ENCODE results near the gene HIVEP1. TPM values are rescaled to one million over a fixed set of nuclear protein-coding genes. Genes with fewer than 3 reads are reported as not detected.

The HIVEP1 gene
- total RNA-seq, 1 donor from 2014 or later: 45.4 TPM

- TF ChIP-seq, protein P1, sequence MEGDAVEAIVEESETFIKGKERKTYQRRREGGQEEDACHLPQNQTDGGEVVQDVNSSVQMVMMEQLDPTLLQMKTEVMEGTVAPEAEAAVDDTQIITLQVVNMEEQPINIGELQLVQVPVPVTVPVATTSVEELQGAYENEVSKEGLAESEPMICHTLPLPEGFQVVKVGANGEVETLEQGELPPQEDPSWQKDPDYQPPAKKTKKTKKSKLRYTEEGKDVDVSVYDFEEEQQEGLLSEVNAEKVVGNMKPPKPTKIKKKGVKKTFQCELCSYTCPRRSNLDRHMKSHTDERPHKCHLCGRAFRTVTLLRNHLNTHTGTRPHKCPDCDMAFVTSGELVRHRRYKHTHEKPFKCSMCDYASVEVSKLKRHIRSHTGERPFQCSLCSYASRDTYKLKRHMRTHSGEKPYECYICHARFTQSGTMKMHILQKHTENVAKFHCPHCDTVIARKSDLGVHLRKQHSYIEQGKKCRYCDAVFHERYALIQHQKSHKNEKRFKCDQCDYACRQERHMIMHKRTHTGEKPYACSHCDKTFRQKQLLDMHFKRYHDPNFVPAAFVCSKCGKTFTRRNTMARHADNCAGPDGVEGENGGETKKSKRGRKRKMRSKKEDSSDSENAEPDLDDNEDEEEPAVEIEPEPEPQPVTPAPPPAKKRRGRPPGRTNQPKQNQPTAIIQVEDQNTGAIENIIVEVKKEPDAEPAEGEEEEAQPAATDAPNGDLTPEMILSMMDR (IDR thresholded peaks at IDR 0.05; ENCODE audit: insufficient read depth, low read length, poor library complexity, severe bottlenecking): no peak
- Histone ChIP-seq H3K36me3 (ENCODE audit: control insufficient read depth, insufficient read depth, low read length) (no peaks in the 10 kb centered on the region), H3K4me3 (ENCODE audit: low read depth, low read length) (no peak overlapping the region), H3K27me3 (ENCODE audit: control insufficient read depth, insufficient read depth, low read length) (no peaks in the 10 kb centered on the region)
- DNase-seq (ENCODE audit: low read depth): no peak
Measured at GRCh38 chr6:12034349-12034748, 22.2 kb downstream of the HIVEP1 start.

DNA sequence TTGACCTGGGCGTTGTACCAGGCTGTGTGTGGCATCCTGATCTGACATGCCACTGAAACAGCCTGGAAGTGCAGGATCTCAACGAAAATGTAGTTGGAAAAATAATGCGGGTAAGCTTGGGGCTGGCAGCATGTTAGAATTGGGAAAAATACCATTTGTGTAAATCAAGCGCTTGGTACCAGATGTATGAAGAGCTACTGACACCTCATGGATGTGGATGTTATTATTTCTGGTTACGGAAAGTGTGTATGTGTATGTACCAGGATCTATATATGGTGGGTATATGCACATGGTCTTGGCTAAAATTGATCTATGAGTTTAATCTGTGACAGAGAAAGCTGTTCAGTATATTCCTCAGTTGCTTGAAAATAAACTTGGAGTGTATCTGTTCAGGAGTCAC is 22.7 kb downstream of the HIVEP1 start:
- H3K4me3 ChIP-seq (ENCODE audit: low read depth, low read length): no peak overlapping the region
- DNase-seq (ENCODE audit: low read depth): no peak
- TF ChIP-seq, protein P1 (IDR thresholded peaks at IDR 0.05; ENCODE audit: insufficient read depth, low read length, poor library complexity, severe bottlenecking): no peak

GRCh38 chr6:12036766-12037165 is 24.7 kb downstream of the HIVEP1 start:
- TF ChIP-seq, protein P1 (IDR thresholded peaks at IDR 0.05; ENCODE audit: insufficient read depth, low read length, poor library complexity, severe bottlenecking): no peak
- no peaks in the 10 kb centered on the region for H3K36me3 ChIP-seq (ENCODE audit: control insufficient read depth, insufficient read depth, low read length)
- H3K27me3 ChIP-seq (ENCODE audit: control insufficient read depth, insufficient read depth, low read length): no peaks in the 10 kb centered on the region
- DNase-seq (ENCODE audit: low read depth): no peak
- no peak overlapping the region for H3K4me3 ChIP-seq (ENCODE audit: low read depth, low read length)

More for the DNA sequence above, 22.7 kb downstream of the HIVEP1 start:
- H3K36me3 ChIP-seq (ENCODE audit: control insufficient read depth, insufficient read depth, low read length): no peaks in the 10 kb centered on the region
- H3K27me3 ChIP-seq (ENCODE audit: control insufficient read depth, insufficient read depth, low read length): no peaks in the 10 kb centered on the region

DNA sequence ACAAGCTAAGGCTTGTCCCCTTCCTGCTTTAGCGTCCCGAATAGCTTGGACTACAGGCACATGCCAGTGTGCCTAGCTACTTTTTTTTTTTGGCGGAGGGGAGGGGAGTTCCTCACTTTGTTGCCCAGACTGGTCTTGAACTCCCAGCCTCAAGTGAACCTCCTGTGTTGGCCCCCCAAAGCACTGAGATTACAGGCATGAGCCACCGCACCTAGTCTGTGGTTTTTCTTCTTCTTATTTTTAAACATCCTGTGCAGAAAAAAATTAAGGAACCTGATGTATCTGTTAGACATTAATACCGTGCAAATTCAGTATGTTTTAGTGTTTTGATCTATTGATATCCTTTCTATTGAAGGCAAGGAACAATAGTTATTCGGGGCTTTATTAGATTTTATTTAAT is 25.7 kb downstream of the HIVEP1 start:
- Histone ChIP-seq H3K27me3 (ENCODE audit: control insufficient read depth, insufficient read depth, low read length) (no peaks in the 10 kb centered on the region), H3K4me3 (ENCODE audit: low read depth, low read length) (no peak overlapping the region), H3K36me3 (ENCODE audit: control insufficient read depth, insufficient read depth, low read length) (no peaks in the 10 kb centered on the region)
- TF ChIP-seq, protein P1 (IDR thresholded peaks at IDR 0.05; ENCODE audit: insufficient read depth, low read length, poor library complexity, severe bottlenecking): no peak
- no peak for DNase-seq (ENCODE audit: low read depth)

GRCh38 chr6:12039540-12040459 is 27.7 kb downstream of the HIVEP1 start:
- DNase-seq (ENCODE audit: low read depth): no peak
- no peak overlapping the region for H3K4me3 ChIP-seq (ENCODE audit: low read depth, low read length)
- TF ChIP-seq, protein P1 (IDR thresholded peaks at IDR 0.05; ENCODE audit: insufficient read depth, low read length, poor library complexity, severe bottlenecking): no peak
- H3K36me3 ChIP-seq (ENCODE audit: control insufficient read depth, insufficient read depth, low read length): no peaks in the 10 kb centered on the region
- H3K27me3 ChIP-seq (ENCODE audit: control insufficient read depth, insufficient read depth, low read length): no peaks in the 10 kb centered on the region
